Measurements from ENCODE around the gene PVALB.
A peak's percentile ranks its signal among the peaks of the same experiment; 100 is the strongest.

PVALB gene

GRCh38 chr22:36856121-36856791 lies 39.4 kb upstream of the PVALB start:
- Histone ChIP-seq H2AFZ (ENCODE audit: low read length) (peak overlapping the region; percentile 12; the same call in 1 of the 2 replicates), H3K36me3 (replicated peaks; ENCODE audit: insufficient read depth, low read length) (no peaks in the 10 kb centered on the region), H3K4me1 (ENCODE audit: low read length) (peaks cover 55% of the 10 kb centered on the region), H3K27ac (ENCODE audit: low read length) (no peak overlapping the region), H3K9ac (ENCODE audit: low read length) (no peak overlapping the region), H3K4me2 (ENCODE audit: low read depth, low read length) (peak overlapping the region; percentile 53), H3K4me3 (ENCODE audit: low read length) (peak overlapping the region; percentile 28; the same call in 1 of the 2 replicates), H3K9me2 (replicated peaks; ENCODE audit: insufficient read depth, low read length) (no peaks in the 10 kb centered on the region), H3K79me2 (ENCODE audit: low read length) (no peaks in the 10 kb centered on the region), H4K20me1 (ENCODE audit: insufficient read depth, low read length) (no peaks in the 10 kb centered on the region), H3K9me3 (replicated peaks; ENCODE audit: insufficient read depth, low read length) (no peaks in the 10 kb centered on the region), H3F3A (ENCODE audit: insufficient read depth, low read length) (peaks cover 34% of the 10 kb centered on the region), H3K27me3 (replicated peaks; ENCODE audit: insufficient read depth, low read length) (no peaks in the 10 kb centered on the region)
- DNase-seq: peak; percentile 88
- TF ChIP-seq EZH2 (optimal IDR thresholded peaks at IDR 0.05; ENCODE audit: low read depth, low read length): no peak
- TF ChIP-seq EZH2phosphoT487 (IDR thresholded peaks at IDR 0.05; ENCODE audit: low read length): no peak
- peak; percentile 100 for TF ChIP-seq CTCF (IDR thresholded peaks at IDR 0.05; ENCODE audit: low read length)

DNA sequence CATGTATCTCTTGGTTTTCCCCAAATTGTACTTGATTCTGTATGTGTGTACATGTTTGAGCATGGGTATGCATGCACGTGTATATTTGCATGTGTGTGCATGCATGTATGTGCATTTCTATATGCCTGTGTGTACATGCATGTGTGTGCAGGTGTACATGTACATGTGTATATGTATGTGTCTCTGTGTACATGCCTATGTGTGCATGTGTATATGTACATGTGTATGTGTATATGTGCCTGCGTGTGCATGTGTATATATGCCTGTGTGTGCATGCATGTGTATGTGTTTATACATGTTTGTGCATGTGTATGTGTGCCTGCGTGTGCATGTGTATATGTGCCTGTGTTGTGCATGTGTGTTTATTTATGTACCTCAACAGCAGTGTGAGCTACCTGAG lies 38.6 kb upstream of the PVALB start:
- no peak for DNase-seq
- TF ChIP-seq CTCF (IDR thresholded peaks at IDR 0.05; ENCODE audit: low read length): no peak
- TF ChIP-seq EZH2 (optimal IDR thresholded peaks at IDR 0.05; ENCODE audit: low read depth, low read length): no peak
- Histone ChIP-seq H3K4me1 (ENCODE audit: low read length) (peaks cover 49% of the 10 kb centered on the region), H3K9me3 (replicated peaks; ENCODE audit: insufficient read depth, low read length) (no peaks in the 10 kb centered on the region), H4K20me1 (ENCODE audit: insufficient read depth, low read length) (no peaks in the 10 kb centered on the region), H3K4me2 (ENCODE audit: low read depth, low read length) (no peak overlapping the region), H3K27ac (ENCODE audit: low read length) (no peak overlapping the region), H3K9ac (ENCODE audit: low read length) (no peak overlapping the region), H3F3A (ENCODE audit: insufficient read depth, low read length) (peaks cover 28% of the 10 kb centered on the region), H2AFZ (ENCODE audit: low read length) (no peak overlapping the region), H3K79me2 (ENCODE audit: low read length) (no peaks in the 10 kb centered on the region), H3K4me3 (ENCODE audit: low read length) (no peak overlapping the region), H3K36me3 (replicated peaks; ENCODE audit: insufficient read depth, low read length) (no peaks in the 10 kb centered on the region), H3K27me3 (replicated peaks; ENCODE audit: insufficient read depth, low read length) (no peaks in the 10 kb centered on the region), H3K9me2 (replicated peaks; ENCODE audit: insufficient read depth, low read length) (no peaks in the 10 kb centered on the region)

DNA sequence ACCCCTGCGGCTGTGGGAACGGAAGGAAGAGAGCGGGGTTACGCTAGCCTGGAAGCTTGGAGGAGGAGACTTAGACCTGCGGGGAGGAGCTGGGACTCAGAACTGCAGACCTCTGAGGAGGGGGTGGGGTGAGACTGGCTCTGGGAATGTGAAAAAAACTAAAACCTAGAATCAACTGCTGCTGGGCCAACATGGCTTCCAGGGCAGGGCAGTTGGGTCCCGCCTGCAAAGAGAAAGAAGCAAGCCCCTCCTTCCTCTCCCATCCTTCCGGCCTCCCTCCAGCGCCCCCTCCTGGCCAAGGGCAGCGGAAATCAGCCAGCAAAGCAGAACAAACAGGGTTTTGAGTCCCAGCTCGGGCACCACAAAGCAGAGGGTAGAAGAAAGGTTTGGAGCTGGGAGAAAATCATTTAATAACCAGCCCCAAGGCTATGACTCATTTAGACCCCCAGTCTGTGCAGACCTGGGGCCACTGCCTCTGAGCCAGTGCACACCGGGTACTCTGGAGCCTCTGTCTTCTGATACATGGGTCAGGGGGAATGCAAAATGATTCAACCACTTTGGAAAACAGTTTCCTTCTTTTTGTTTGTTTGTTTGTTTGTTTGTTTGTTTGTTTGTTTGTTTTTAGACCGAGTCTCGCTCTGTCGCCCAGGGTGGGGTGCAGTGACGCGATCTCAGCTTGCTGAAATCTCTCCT lies 36.7 kb upstream of the PVALB start:
- no peak overlapping the region for H3K9ac ChIP-seq (ENCODE audit: low read length)
- no peaks in the 10 kb centered on the region for H3K36me3 ChIP-seq (replicated peaks; ENCODE audit: insufficient read depth, low read length)
- TF ChIP-seq CTCF (IDR thresholded peaks at IDR 0.05; ENCODE audit: low read length): peak; percentile 88
- TF ChIP-seq EZH2phosphoT487 (IDR thresholded peaks at IDR 0.05; ENCODE audit: low read length): no peak
- peaks cover 30% of the 10 kb centered on the region for H3K4me1 ChIP-seq (ENCODE audit: low read length)
- no peaks in the 10 kb centered on the region for H3K9me3 ChIP-seq (replicated peaks; ENCODE audit: insufficient read depth, low read length)
- peaks cover 9% of the 10 kb centered on the region; the same call in 1 of the 2 replicates for H3F3A ChIP-seq (ENCODE audit: insufficient read depth, low read length)
- H3K4me2 ChIP-seq (ENCODE audit: low read depth, low read length): peak overlapping the region; percentile 17; the same call in 1 of the 2 replicates
- H3K79me2 ChIP-seq (ENCODE audit: low read length): no peaks in the 10 kb centered on the region
- H4K20me1 ChIP-seq (ENCODE audit: insufficient read depth, low read length): no peaks in the 10 kb centered on the region
- peak overlapping the region; percentile 19; the same call in 1 of the 2 replicates for H3K4me3 ChIP-seq (ENCODE audit: low read length)
- DNase-seq: peak; percentile 79
- no peaks in the 10 kb centered on the region for H3K9me2 ChIP-seq (replicated peaks; ENCODE audit: insufficient read depth, low read length)
- H3K27me3 ChIP-seq (replicated peaks; ENCODE audit: insufficient read depth, low read length): 0 out of 2 replicates have a peak, but pooled peaks cover 7% of the 10 kb centered on the region
- H2AFZ ChIP-seq (ENCODE audit: low read length): peak overlapping the region; percentile 95
- H3K27ac ChIP-seq (ENCODE audit: low read length): no peak overlapping the region
